GM12878 (cell line): ENCODE results near the gene MYO1D. TPM values are rescaled to one million over a fixed set of nuclear protein-coding genes. Genes with fewer than 3 reads are reported as not detected.

Experiments used
- BCL11A ChIP-seq: IDR thresholded peaks from 2 replicates; pipeline ENCODE4 v1.6.1; 2011; ENCODE audit warnings: low read depth, low read length
- CHD2 ChIP-seq: IDR thresholded peaks from 2 replicates; pipeline ENCODE4 v1.6.1; 2011; ENCODE audit warnings: low read depth, low read length, improper control_type of control experiment, borderline replicate concordance
- GATAD2B ChIP-seq: fragments of 450-650 bp; conservative IDR thresholded peaks from 2 replicates; pipeline ENCODE4 v1.6.1; 2017; ENCODE audit warnings: low read depth, mild to moderate bottlenecking, moderate library complexity
- IKZF1 ChIP-seq: fragments of 450-650 bp; conservative IDR thresholded peaks from 2 replicates; pipeline ENCODE4 v1.6.1; 2017; ENCODE audit warnings: antibody characterized with exemption, mild to moderate bottlenecking
- IRF4 ChIP-seq: IDR thresholded peaks from 2 replicates; pipeline ENCODE4 v1.6.1; 2011; ENCODE audit warnings: low read depth, low read length
- KDM1A ChIP-seq: fragments of 200-600 bp; sonication (generic); IDR thresholded peaks from 2 replicates; pipeline ENCODE4 v1.6.1; 2016; ENCODE audit warnings: borderline replicate concordance
- MEF2B ChIP-seq: fragments of 450-650 bp; IDR thresholded peaks from 2 replicates; pipeline ENCODE4 v1.6.1; 2018; ENCODE audit warnings: mild to moderate bottlenecking, moderate library complexity; ENCODE audit not compliant: partially characterized antibody, poor library complexity, severe bottlenecking
- NFIC ChIP-seq: IDR thresholded peaks from 2 replicates; pipeline ENCODE4 v1.6.1; 2012; ENCODE audit warnings: low read depth, mild to moderate bottlenecking, inconsistent platforms, low read length, moderate library complexity
- NKRF ChIP-seq: fragments of 450-650 bp; conservative IDR thresholded peaks from 2 replicates; pipeline ENCODE4 v1.6.1; 2017; ENCODE audit warnings: mild to moderate bottlenecking, moderate library complexity
- REST ChIP-seq: IDR thresholded peaks from 2 replicates; pipeline ENCODE4 v1.6.1; 2012; ENCODE audit warnings: mild to moderate bottlenecking, low read depth, low read length
- RUNX3 ChIP-seq: IDR thresholded peaks from 2 replicates; pipeline ENCODE4 v1.6.1; 2012; ENCODE audit warnings: low read length, inconsistent platforms
- SKIL ChIP-seq: fragments of 450-650 bp; IDR thresholded peaks from 2 replicates; pipeline ENCODE4 v1.6.1; 2017; ENCODE audit warnings: mild to moderate bottlenecking, low read depth, inconsistent platforms; ENCODE audit not compliant: poor library complexity, severe bottlenecking
- SMC3 ChIP-seq: IDR thresholded peaks from 2 replicates; pipeline ENCODE4 v1.6.1; 2011; ENCODE audit warnings: low read length, improper control_type of control experiment, borderline replicate concordance
- STAT1 ChIP-seq: fragments of 450-650 bp; conservative IDR thresholded peaks from 2 replicates; pipeline ENCODE4 v1.6.1; 2014; ENCODE audit warnings: antibody characterized with exemption, mild to moderate bottlenecking
- STAT3 ChIP-seq: IDR thresholded peaks from 2 replicates; pipeline ENCODE4 v1.6.1; 2011; ENCODE audit warnings: low read depth, low read length, improper control_type of control experiment
- USF1 ChIP-seq: IDR thresholded peaks from 2 replicates; pipeline ENCODE4 v1.6.1; 2011; ENCODE audit warnings: borderline replicate concordance, low read depth, mild to moderate bottlenecking, moderate library complexity, mixed read lengths, low read length; ENCODE audit not compliant: insufficient read depth; ENCODE audit errors: extremely low read length
- YBX1 ChIP-seq: fragments of 450-650 bp; IDR thresholded peaks from 2 replicates; pipeline ENCODE4 v1.6.1; 2016; ENCODE audit warnings: antibody characterized with exemption
- ZBTB40 ChIP-seq: fragments of 450-650 bp; IDR thresholded peaks from 2 replicates; pipeline ENCODE4 v1.6.1; 2016; ENCODE audit warnings: mild to moderate bottlenecking, moderate library complexity, borderline replicate concordance
- ZNF207 ChIP-seq: fragments of 450-650 bp; IDR thresholded peaks from 2 replicates; pipeline ENCODE4 v1.6.1; 2014; ENCODE audit warnings: antibody characterized with exemption, mild to moderate bottlenecking, borderline replicate concordance
- polyA plus RNA-seq, 11 experiments: library from polyadenylated mRNA; depleted of rRNA in 4 of 11; unstranded in 6 of 11; stranded (reverse) in 5 of 11; fragments of >200 nt; fragmentation: Nextera tagmentation in 4 of 11; fragmentation: Illumina TruSeq in 1 of 11; extraction: Ambion mirVana in 4 of 11; extraction: Trizol in 1 of 11; gene quantifications; 1 replicate in 1 of 11; 2 replicates in 10 of 11; pipeline versions ENCODE4 v1.2.1 to v1.2.3, GENCODE V29; 2011 to 2016; ENCODE audit warnings: inconsistent platforms in 2 of 11, missing spikeins in 2 of 11, low read depth in 1 of 11
- total RNA-seq, 4 experiments: library from RNA; depleted of rRNA in 3 of 4; stranded (reverse); fragments of >200 nt in 3 of 4; fragmentation: Illumina TruSeq in 1 of 4; extraction: Trizol in 1 of 4; gene quantifications; 2 replicates each; pipeline versions ENCODE4 v1.2.1 to v1.2.3, GENCODE V29; 2013 to 2021

Gene MYO1D
- total and polyA plus RNA-seq, 10 of the 15 experiments (the other 5 are each of a cell fraction or from before 2014, with no cell fraction given) = 1.8 to 37.7 (median 25.4) TPM

DNA sequence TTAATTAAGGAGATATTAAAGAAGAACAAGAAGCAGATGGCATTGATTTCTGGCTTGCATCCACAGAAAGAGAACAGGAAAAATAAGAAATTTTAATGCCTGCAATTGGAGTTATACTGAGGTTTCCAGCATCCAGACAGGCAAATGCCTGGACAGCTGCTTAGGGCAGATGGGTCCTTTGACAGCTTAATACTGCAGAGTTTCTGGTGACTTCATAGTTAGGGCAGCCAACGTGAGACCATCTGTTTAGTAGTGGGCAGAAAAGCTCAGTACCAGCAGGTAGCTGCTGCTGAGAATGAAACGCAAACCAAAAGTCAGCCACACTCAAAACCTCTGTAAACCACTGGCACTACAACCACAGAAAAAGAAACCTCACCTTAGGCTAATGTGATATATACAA lies 280.3 kb downstream of the MYO1D start (continued):
- no peak for TF ChIP-seq NKRF
- no peak for TF ChIP-seq YBX1
- TF ChIP-seq STAT1 = no peak
- TF ChIP-seq STAT3 = no peak
- peak; percentile 83 for TF ChIP-seq RUNX3
- TF ChIP-seq ZBTB40 = no peak
- no peak for TF ChIP-seq SKIL
- TF ChIP-seq MEF2B = no peak
- TF ChIP-seq IRF4 = no peak
- no peak for TF ChIP-seq IKZF1
- TF ChIP-seq SMC3 = no peak
- no peak for TF ChIP-seq USF1
- no peak for TF ChIP-seq REST
- no peak for TF ChIP-seq CHD2
- TF ChIP-seq KDM1A = no peak
- no peak for TF ChIP-seq NFIC
- TF ChIP-seq BCL11A = no peak
- TF ChIP-seq ZNF207 = no peak
- no peak for TF ChIP-seq GATAD2B
